Esophagus (tissue), 2 donors: Measurements from ENCODE around the gene COBLL1. TPM values are rescaled to one million over a fixed set of nuclear protein-coding genes. Genes with fewer than 3 reads are reported as not detected.

Experiments used
- H3K27ac ChIP-seq, 2 donors: one replicate each; pipeline ENCODE4 v1.5.1; 2013; ENCODE audit warnings: low read depth in 2 of 2, mild to moderate bottlenecking in 2 of 2, inconsistent platforms in 1 of 2, low read length in 1 of 2, moderate library complexity in 1 of 2
- H3K27me3 ChIP-seq, 2 donors: one replicate each; pipeline ENCODE4 v1.6.1; 2013; ENCODE audit warnings: low read length in 2 of 2, control low read depth in 1 of 2, mild to moderate bottlenecking in 1 of 2; ENCODE audit not compliant: insufficient read depth in 2 of 2, control insufficient read depth in 1 of 2
- H3K36me3 ChIP-seq, 2 donors: one replicate each; pipeline ENCODE4 v1.6.1; 2013; ENCODE audit warnings: low read length in 1 of 2; ENCODE audit not compliant: control insufficient read depth in 2 of 2, insufficient read depth in 2 of 2
- H3K4me1 ChIP-seq, 2 donors: one replicate each; pipeline ENCODE4 v1.6.1; 2013; ENCODE audit warnings: low read length in 1 of 2; ENCODE audit not compliant: control insufficient read depth in 2 of 2, insufficient read depth in 2 of 2
- H3K4me3 ChIP-seq, 2 donors: one replicate each; pipeline ENCODE4 v1.5.1; 2013; ENCODE audit warnings: low read length in 2 of 2, mild to moderate bottlenecking in 2 of 2, low read depth in 1 of 2, moderate library complexity in 1 of 2
- H3K9me3 ChIP-seq, 2 donors: one replicate each; pipeline ENCODE4 v1.6.1; 2013; ENCODE audit warnings: mild to moderate bottlenecking in 2 of 2, low read depth in 1 of 2, low read length in 1 of 2, moderate library complexity in 1 of 2; ENCODE audit not compliant: control insufficient read depth in 2 of 2, insufficient read depth in 1 of 2
- WGBS, 2 donors: extraction: QIAGEN DNeasy Blood & Tissue Kit; methylation state at CpG; one replicate each; pipeline ENCODE4 v1.1.7; 2013; 5-methylcytosine and 5-hydroxymethylcytosine counted together
- polyA plus RNA-seq, 2 donors: library from polyadenylated mRNA; stranded (reverse); fragments of 200-250 nt; gene quantifications; one replicate each; pipeline ENCODE4 v1.2.3, GENCODE V29; 2013
- donor health status: healthy with polysubstance abuse.
- donor health status: Bipolar disorder and iron deficiency.

Gene COBLL1
- polyA plus RNA-seq, 2 donors, result 18.0 to 27.9 TPM

- Histone ChIP-seq H3K27me3 (no peaks in the 10 kb centered on the region), H3K36me3 (peaks cover under 1 to 7% of the 10 kb centered on the region in 2 donors), H3K4me1 (no peaks in the 10 kb centered on the region), H3K9me3 (no peaks in the 10 kb centered on the region), H3K4me3 (no peak overlapping the region), H3K27ac (no peak overlapping the region)
- 78 to 79% methylated on average over 3 of the region's 3 CpGs for WGBS, 2 donors
These were observed 143.7 kb downstream of the COBLL1 start for GRCh38 chr2:164697688-164698461.

GRCh38 chr2:164696634-164697033 lies 145.0 kb downstream of the COBLL1 start:
- Histone ChIP-seq H3K4me1 (no peaks in the 10 kb centered on the region), H3K36me3 (peaks cover 0 to 7% of the 10 kb centered on the region in 2 donors), H3K4me3 (no peak overlapping the region), H3K9me3 (no peaks in the 10 kb centered on the region), H3K27ac (no peak overlapping the region), H3K27me3 (no peaks in the 10 kb centered on the region)
- 69% methylated on average over 1 of the region's 1 CpG for WGBS, 2 donors

GRCh38 chr2:164694275-164694695 lies 147.3 kb downstream of the COBLL1 start:
- no peaks in the 10 kb centered on the region for H3K9me3 ChIP-seq
- H3K4me3 ChIP-seq, result no peak overlapping the region
- H3K36me3 ChIP-seq, result peaks cover 3 to 12% of the 10 kb centered on the region in 2 donors
- no peaks in the 10 kb centered on the region for H3K4me1 ChIP-seq
- H3K27ac ChIP-seq, result no peak overlapping the region
- WGBS, 2 donors, result 82 to 86% methylated on average over 6 of the region's 6 CpGs
- H3K27me3 ChIP-seq, result no peaks in the 10 kb centered on the region

GRCh38 chr2:164693834-164694233 lies 147.8 kb downstream of the COBLL1 start:
- H3K4me3 ChIP-seq, result no peak overlapping the region
- no peaks in the 10 kb centered on the region for H3K27me3 ChIP-seq
- H3K9me3 ChIP-seq, result no peaks in the 10 kb centered on the region
- H3K27ac ChIP-seq, result no peak overlapping the region
- H3K36me3 ChIP-seq, result peaks cover 3 to 12% of the 10 kb centered on the region in 2 donors
- H3K4me1 ChIP-seq, result no peaks in the 10 kb centered on the region

- H3K9me3 ChIP-seq, result no peaks in the 10 kb centered on the region
- no peak overlapping the region for H3K27ac ChIP-seq
- peaks cover 3 to 12% of the 10 kb centered on the region in 2 donors for H3K36me3 ChIP-seq
- no peaks in the 10 kb centered on the region for H3K4me1 ChIP-seq
- H3K27me3 ChIP-seq, result no peaks in the 10 kb centered on the region
- no peak overlapping the region for H3K4me3 ChIP-seq
These were observed 148.2 kb downstream of the COBLL1 start for GRCh38 chr2:164693390-164693789.

GRCh38 chr2:164692958-164693357 lies 148.7 kb downstream of the COBLL1 start:
- Histone ChIP-seq H3K9me3 (no peaks in the 10 kb centered on the region), H3K27ac (no peak overlapping the region), H3K36me3 (peaks cover 3 to 12% of the 10 kb centered on the region in 2 donors), H3K27me3 (no peaks in the 10 kb centered on the region), H3K4me3 (no peak overlapping the region), H3K4me1 (no peaks in the 10 kb centered on the region)
- 68 to 73% methylated on average over 2 of the region's 2 CpGs for WGBS, 2 donors

- Histone ChIP-seq H3K4me3 (no peak overlapping the region), H3K36me3 (peaks cover 7 to 14% of the 10 kb centered on the region in 2 donors), H3K9me3 (no peaks in the 10 kb centered on the region), H3K27ac (no peak overlapping the region), H3K4me1 (no peaks in the 10 kb centered on the region), H3K27me3 (no peaks in the 10 kb centered on the region)
- 63 to 69% methylated on average over 3 of the region's 3 CpGs for WGBS, 2 donors
These were observed 149.5 kb downstream of the COBLL1 start for GRCh38 chr2:164692114-164692513.

- H3K27ac ChIP-seq, result no peak overlapping the region
- no peaks in the 10 kb centered on the region for H3K4me1 ChIP-seq
- WGBS, 2 donors, result 84 to 88% methylated on average over 2 of the region's 2 CpGs
- H3K27me3 ChIP-seq, result no peaks in the 10 kb centered on the region
- H3K36me3 ChIP-seq, result peaks cover 7 to 17% of the 10 kb centered on the region in 2 donors
- H3K9me3 ChIP-seq, result no peaks in the 10 kb centered on the region
- no peak overlapping the region for H3K4me3 ChIP-seq
These were observed 150.2 kb downstream of the COBLL1 start for GRCh38 chr2:164691346-164691887.

- no peaks in the 10 kb centered on the region for H3K4me1 ChIP-seq
- H3K9me3 ChIP-seq, result no peaks in the 10 kb centered on the region
- no peak overlapping the region for H3K27ac ChIP-seq
- no peaks in the 10 kb centered on the region for H3K27me3 ChIP-seq
- peaks cover 7 to 17% of the 10 kb centered on the region in 2 donors for H3K36me3 ChIP-seq
- H3K4me3 ChIP-seq, result no peak overlapping the region
- WGBS, 2 donors, result 92 to 95% methylated on average over 2 of the region's 2 CpGs
These were observed 151.3 kb downstream of the COBLL1 start for GRCh38 chr2:164690361-164690760.

GRCh38 chr2:164688896-164689419 lies 152.7 kb downstream of the COBLL1 start:
- WGBS, 2 donors, result 64 to 73% methylated on average over 1 of the region's 1 CpG
- Histone ChIP-seq H3K4me1 (no peaks in the 10 kb centered on the region), H3K27ac (no peak overlapping the region), H3K27me3 (no peaks in the 10 kb centered on the region), H3K4me3 (no peak overlapping the region), H3K36me3 (peaks cover 7 to 10% of the 10 kb centered on the region in 2 donors), H3K9me3 (no peaks in the 10 kb centered on the region)
